22Rv1 (cell line): ENCODE results near the gene SDHAF4.
"Not testable (repeated sequence)": the region's sequence is repeated elsewhere in the genome, so short reads cannot be mapped to it uniquely, and the experiment has no call there.

Experiments
- H3K27ac ChIP-seq: fragments of 450-650 bp; 2 replicates; pipeline ENCODE4 v1.5.1; 2017
- ZFX ChIP-seq: fragments of 450-650 bp; IDR thresholded peaks from 2 replicates; pipeline ENCODE4 v1.6.1; 2017; ENCODE audit warnings: antibody characterized with exemption, borderline replicate concordance
- TF ChIP-seq, protein P1 (sequence below): fragments of 450-650 bp; IDR thresholded peaks from 2 replicates; pipeline ENCODE4 v1.5.1; 2017; ENCODE audit warnings: mild to moderate bottlenecking

SDHAF4 gene

DNA sequence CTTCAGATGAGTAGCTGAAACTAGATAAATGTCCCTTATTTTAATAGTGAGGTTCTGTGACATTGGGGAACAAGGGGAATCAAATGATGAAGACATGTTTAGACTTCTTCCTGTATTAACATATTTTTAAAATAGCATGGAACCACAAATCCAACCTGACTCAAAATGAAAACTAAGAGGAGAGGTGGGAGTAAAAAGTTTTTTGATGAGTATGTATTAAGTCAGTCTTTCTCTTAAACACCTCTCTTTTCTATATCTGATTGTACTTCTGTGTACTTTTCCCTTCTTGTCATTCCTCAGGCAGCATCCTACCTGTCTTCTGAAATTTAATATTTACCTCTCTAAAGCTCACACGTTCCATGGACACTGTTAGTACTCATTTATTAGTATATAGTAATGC lies 8.7 kb upstream of the SDHAF4 start:
- TF ChIP-seq ZFX, result no peak
- TF ChIP-seq, protein P1, sequence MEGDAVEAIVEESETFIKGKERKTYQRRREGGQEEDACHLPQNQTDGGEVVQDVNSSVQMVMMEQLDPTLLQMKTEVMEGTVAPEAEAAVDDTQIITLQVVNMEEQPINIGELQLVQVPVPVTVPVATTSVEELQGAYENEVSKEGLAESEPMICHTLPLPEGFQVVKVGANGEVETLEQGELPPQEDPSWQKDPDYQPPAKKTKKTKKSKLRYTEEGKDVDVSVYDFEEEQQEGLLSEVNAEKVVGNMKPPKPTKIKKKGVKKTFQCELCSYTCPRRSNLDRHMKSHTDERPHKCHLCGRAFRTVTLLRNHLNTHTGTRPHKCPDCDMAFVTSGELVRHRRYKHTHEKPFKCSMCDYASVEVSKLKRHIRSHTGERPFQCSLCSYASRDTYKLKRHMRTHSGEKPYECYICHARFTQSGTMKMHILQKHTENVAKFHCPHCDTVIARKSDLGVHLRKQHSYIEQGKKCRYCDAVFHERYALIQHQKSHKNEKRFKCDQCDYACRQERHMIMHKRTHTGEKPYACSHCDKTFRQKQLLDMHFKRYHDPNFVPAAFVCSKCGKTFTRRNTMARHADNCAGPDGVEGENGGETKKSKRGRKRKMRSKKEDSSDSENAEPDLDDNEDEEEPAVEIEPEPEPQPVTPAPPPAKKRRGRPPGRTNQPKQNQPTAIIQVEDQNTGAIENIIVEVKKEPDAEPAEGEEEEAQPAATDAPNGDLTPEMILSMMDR, result no peak
- no peak overlapping the region for H3K27ac ChIP-seq

DNA sequence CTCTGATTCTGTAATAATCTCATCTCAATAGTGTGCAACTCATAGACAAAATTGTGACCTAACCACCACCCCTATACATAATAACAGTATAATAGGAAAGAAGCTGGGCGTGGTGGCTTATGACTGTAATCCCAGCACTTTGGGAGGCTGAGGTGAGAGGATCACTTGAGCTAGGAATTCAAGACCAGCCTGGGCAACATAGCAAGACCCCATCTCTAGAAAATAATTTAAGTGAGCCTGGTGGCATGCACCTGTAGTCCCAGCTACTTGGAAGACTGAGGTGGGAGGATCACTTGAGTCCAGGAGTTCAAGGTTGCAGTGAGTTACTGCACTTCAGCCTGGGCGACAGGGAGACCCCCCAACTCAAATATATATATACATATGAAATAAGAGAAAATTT lies 4.3 kb upstream of the SDHAF4 start:
- not testable (repeated sequence) for H3K27ac ChIP-seq

DNA sequence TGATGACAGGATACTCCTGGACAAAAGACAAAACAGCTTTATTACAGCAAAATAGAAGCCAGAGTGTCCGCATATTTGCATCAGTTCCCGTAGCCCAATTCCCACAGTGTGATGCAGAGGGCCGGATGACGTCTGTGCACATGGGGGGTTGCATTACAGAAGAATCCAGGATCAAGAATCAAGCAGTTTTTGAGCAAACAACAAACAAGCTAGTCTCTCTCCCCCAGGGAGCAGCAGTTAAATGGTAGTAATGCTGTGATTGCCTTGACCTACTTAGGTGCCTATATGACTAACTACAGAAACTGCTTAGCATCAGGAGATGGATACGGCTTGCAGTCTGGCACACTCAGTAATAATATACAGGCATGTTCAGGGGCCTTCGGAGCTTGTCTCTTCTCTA lies 3.2 kb upstream of the SDHAF4 start:
- H3K27ac ChIP-seq, result no peak overlapping the region
- TF ChIP-seq, protein P1, result no peak

DNA sequence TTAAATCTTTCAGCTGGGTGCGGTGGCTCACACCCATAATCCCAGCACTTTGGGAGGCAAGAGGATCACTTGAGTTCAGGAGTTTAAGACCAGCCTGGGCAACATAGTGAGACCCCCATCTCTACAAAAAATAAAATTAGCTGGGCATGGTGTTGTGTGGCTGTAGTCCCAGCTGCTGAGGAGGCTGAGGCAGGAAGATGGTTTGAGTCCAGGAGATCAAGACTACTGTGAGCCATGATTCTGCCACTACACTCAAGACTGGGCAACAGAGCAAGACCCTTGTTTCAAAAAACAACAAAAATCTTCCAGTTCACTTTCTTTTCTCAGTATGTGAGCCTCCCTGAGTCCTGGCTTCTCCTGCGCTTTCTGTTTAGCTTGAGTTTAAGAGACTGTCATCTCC lies 7.9 kb downstream of the SDHAF4 start:
- H3K27ac ChIP-seq, result no peak overlapping the region
- TF ChIP-seq, protein P1, result no peak
- TF ChIP-seq ZFX, result no peak

DNA sequence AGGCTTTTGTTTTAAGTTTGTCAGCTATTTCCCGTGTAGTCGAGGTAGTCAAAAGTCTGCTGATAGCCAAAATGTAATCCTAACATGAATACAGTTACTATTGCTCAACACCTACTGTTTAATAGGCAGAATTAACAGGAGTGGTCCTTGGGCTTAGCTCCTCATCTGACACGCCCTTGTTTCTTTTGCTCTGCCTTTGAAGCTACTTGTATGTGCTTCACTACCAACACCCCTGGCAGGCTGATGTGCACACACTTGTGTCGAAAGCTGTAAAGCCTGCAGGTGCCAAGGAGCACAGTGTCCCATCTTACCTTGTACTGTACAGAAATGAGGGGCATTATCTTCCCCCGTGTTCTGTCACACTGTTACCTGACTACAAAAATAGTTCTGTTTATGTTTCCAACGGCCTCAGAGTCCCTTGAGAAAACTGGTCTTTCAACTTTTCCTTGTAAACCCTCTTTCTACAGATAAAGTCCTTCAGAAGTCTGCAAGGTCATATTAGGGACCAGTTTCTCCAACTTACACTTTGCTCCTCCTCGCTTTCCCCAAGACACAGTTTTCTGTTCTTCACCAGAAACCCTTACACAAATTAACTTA lies 9.3 kb downstream of the SDHAF4 start:
- H3K27ac ChIP-seq, result no peak overlapping the region
- TF ChIP-seq, protein P1, result no peak
- no peak for TF ChIP-seq ZFX

DNA sequence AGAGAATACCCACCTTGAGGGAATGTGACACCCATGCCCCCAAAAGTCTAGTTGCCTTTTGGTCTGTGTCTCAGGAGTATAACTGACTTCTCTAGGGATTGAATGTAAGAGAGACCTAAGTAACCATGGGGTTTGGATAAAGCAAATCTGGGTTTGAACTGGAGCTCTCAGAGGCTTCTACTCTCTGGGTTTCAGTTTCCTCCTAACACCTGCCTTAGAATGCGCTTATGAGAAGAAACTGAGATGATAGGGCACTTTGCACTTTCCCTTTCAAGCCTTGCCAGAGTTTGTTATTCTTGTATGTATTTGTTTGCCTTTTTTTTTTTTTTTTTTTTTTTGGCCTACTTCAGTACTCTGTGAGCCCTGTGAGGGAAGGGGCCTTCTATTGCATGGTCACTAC lies 19.4 kb downstream of the SDHAF4 start:
- no peak overlapping the region for H3K27ac ChIP-seq

DNA sequence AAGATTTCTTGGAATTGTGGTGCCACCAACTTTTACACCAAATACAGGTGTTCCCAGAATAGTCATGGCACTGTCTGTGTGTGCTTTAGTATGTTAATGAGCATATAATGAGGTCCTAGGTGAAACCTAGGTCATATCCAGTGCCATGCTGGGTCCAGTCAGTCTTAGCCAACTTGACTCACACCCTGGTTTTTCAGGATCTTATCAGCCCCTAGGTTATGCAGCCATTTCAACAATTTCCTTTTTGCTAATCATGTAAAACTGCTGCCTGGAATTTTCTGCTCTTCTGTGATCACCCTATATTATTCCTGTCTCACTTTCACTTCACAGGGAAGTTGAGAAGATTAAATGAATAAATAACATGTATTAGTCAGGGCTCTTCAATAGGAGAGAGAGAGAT lies 23.7 kb downstream of the SDHAF4 start:
- TF ChIP-seq, protein P1, result no peak
- no peak for TF ChIP-seq ZFX
- no peak overlapping the region for H3K27ac ChIP-seq

More for the DNA sequence above, 19.4 kb downstream of the SDHAF4 start:
- TF ChIP-seq, protein P1, result no peak
- TF ChIP-seq ZFX, result no peak
